MCF 10A (cell line): ENCODE results near the gene ZNF724. TPM values are rescaled to one million over a fixed set of nuclear protein-coding genes. Genes with fewer than 3 reads are reported as not detected.

ENCODE experiments used
- BruUV-seq: library from RNA; stranded (reverse); fragments of 400-500 nt; replicated peaks from 2 replicates; lab custom pipeline; 2021; lab: Mats Ljungman, UMichigan
- CTCF ChIA-PET: fragments of 300-600 bp; sonication (Branson Sonifier 250); formaldehyde crosslinking; extraction: SDS; loops from one replicate; lab custom pipeline; 2021; ENCODE audit warnings: antibody characterized with exemption, inconsistent platforms; lab: Yijun Ruan, JAX
- POLR2A ChIA-PET: fragments of 300-600, 350-650 bp; sonication (Branson Sonifier 250); formaldehyde crosslinking; extraction: SDS; loops from one replicate; lab custom pipeline; 2020; ENCODE audit warnings: antibody characterized with exemption, inconsistent platforms; lab: Yijun Ruan, JAX
- DNase-seq: peaks from one replicate; pipeline ENCODE4 v3.0.0-alpha.2; 2018; ENCODE audit not compliant: unreplicated experiment
- H3K27ac Mint-ChIP-seq: one replicate; pipeline ENCODE4 v1.8.0; 2022; ENCODE audit warnings: mild to moderate bottlenecking, low read depth, mixed read lengths; ENCODE audit not compliant: unreplicated experiment
- H3K27me3 Mint-ChIP-seq: one replicate; pipeline ENCODE4 v1.8.0; 2022; ENCODE audit warnings: mixed read lengths; ENCODE audit not compliant: insufficient read depth, unreplicated experiment
- H3K36me3 Mint-ChIP-seq: one replicate; pipeline ENCODE4 v1.8.0; 2022; ENCODE audit warnings: mild to moderate bottlenecking, moderate library complexity, mixed read lengths; ENCODE audit not compliant: insufficient read depth, unreplicated experiment
- H3K4me1 Mint-ChIP-seq: one replicate; pipeline ENCODE4 v1.8.0; 2022; ENCODE audit warnings: mixed read lengths; ENCODE audit not compliant: insufficient read depth, unreplicated experiment
- H3K4me3 Mint-ChIP-seq: one replicate; pipeline ENCODE4 v1.8.0; 2022; ENCODE audit warnings: mild to moderate bottlenecking, moderate library complexity, mixed read lengths; ENCODE audit not compliant: unreplicated experiment
- H3K9me3 Mint-ChIP-seq: one replicate; pipeline ENCODE4 v1.8.0; 2022; ENCODE audit warnings: mixed read lengths; ENCODE audit not compliant: unreplicated experiment
- CTCF ChIP-seq: fragments of 200-600 bp; IDR thresholded peaks from one replicate; pipeline ENCODE4 v1.8.0; 2022; ENCODE audit warnings: antibody characterized with exemption, mild to moderate bottlenecking; ENCODE audit not compliant: unreplicated experiment
- intact Hi-C: fragments of 100-400 bp; cut with micrococcal nuclease; formaldehyde crosslinking; loops from 2 replicates; pipeline ENCODE4 v1.14.1; 2022
- total RNA-seq: library from RNA; stranded (reverse); gene quantifications from 2 replicates; pipeline ENCODE4 v1.2.3, GENCODE V29; 2022

ZNF724 gene
- total RNA-seq, 1 experiment from 2014 or later: 6.9 TPM

- Mint-ChIP-seq H3K9me3 (no peaks in the 10 kb centered on the region), H3K4me1 (no peaks in the 10 kb centered on the region), H3K27me3 (no peaks in the 10 kb centered on the region), H3K4me3 (peak overlapping the region; percentile 90), H3K27ac (no peak overlapping the region), H3K36me3 (peaks cover 23% of the 10 kb centered on the region)
- ChIA-PET POLR2A (interaction anchor here (0.6 to 2.7 kb wide), 13 partner anchors 8 to 761 kb away, joined by 3 to 30 read pairs (median 3); partner anchors contain the start of genes ZNF675, ZNF724 and ZNF91), CTCF (interaction anchor here (0.6 kb wide), 3 partner anchors 21 to 1481 kb away, joined by 3 to 4 read pairs (median 3); no protein-coding TSS in a partner anchor)
- no peak for TF ChIP-seq CTCF
- BruUV-seq: TSS peak; percentile 35
- intact Hi-C loops: loop anchor here (10.0 kb wide), 1 partner anchor 122 kb away; the partner anchor contains the start of gene ZNF91
- no peak for DNase-seq
Observed at GRCh38 chr19:23273022-23273589, 22.9 kb upstream of the ZNF724 start.

- no peak overlapping the region for H3K4me3 Mint-ChIP-seq
- no peaks in the 10 kb centered on the region for H3K9me3 Mint-ChIP-seq
- H3K27me3 Mint-ChIP-seq: no peaks in the 10 kb centered on the region
- H3K4me1 Mint-ChIP-seq: no peaks in the 10 kb centered on the region
- no TSS peak for BruUV-seq
- H3K36me3 Mint-ChIP-seq: peaks cover 38% of the 10 kb centered on the region
- POLR2A ChIA-PET: no interaction called here
- peak; percentile 20 for DNase-seq
- no peak for TF ChIP-seq CTCF
- CTCF ChIA-PET: interaction anchor here (0.6 to 1.0 kb wide), 3 partner anchors 9 to 695 kb away, joined by 3 to 6 read pairs (median 3); no protein-coding TSS in a partner anchor
- intact Hi-C loops: no loop called here
- no peak overlapping the region for H3K27ac Mint-ChIP-seq
Observed at GRCh38 chr19:23263870-23264590, 13.8 kb upstream of the ZNF724 start.

GRCh38 chr19:23263396-23263795 lies 13.2 kb upstream of the ZNF724 start:
- no peaks in the 10 kb centered on the region for H3K9me3 Mint-ChIP-seq
- H3K4me1 Mint-ChIP-seq: no peaks in the 10 kb centered on the region
- no peak for TF ChIP-seq CTCF
- DNase-seq: no peak
- ChIA-PET CTCF (interaction anchor here (0.6 to 0.7 kb wide), 2 partner anchors 9 to 696 kb away, joined by 3 read pairs; no protein-coding TSS in a partner anchor), POLR2A (no interaction called here)
- H3K36me3 Mint-ChIP-seq: peaks cover 32% of the 10 kb centered on the region
- no peaks in the 10 kb centered on the region for H3K27me3 Mint-ChIP-seq
- no peak overlapping the region for H3K27ac Mint-ChIP-seq
- intact Hi-C loops: no loop called here
- no peak overlapping the region for H3K4me3 Mint-ChIP-seq
- no TSS peak for BruUV-seq

- CTCF ChIA-PET: interaction anchor here (0.6 kb wide), 1 partner anchor 696 kb away, joined by 3 read pairs; no protein-coding TSS in a partner anchor
- no TSS peak for BruUV-seq
- Mint-ChIP-seq H3K4me3 (no peak overlapping the region), H3K36me3 (peaks cover 28% of the 10 kb centered on the region), H3K27me3 (no peaks in the 10 kb centered on the region), H3K4me1 (no peaks in the 10 kb centered on the region), H3K27ac (no peak overlapping the region), H3K9me3 (no peaks in the 10 kb centered on the region)
- POLR2A ChIA-PET: no interaction called here
- no peak for TF ChIP-seq CTCF
- DNase-seq: no peak
- intact Hi-C loops: no loop called here
Observed at GRCh38 chr19:23262920-23263319, 12.7 kb upstream of the ZNF724 start.
